C4-2B (cell line): ENCODE measurements around the gene KCNJ12.

ENCODE experiments used
- ZFX ChIP-seq: fragments of 450-650 bp; IDR thresholded peaks from 2 replicates; pipeline ENCODE4 v1.6.1; 2017
- TF ChIP-seq, protein P1 (sequence below): fragments of 450-650 bp; conservative IDR thresholded peaks from 2 replicates; pipeline ENCODE4 v1.5.1; 2017; ENCODE audit warnings: mild to moderate bottlenecking

GRCh38 chr17:21396237-21396636 is 20.1 kb downstream of the KCNJ12 start:
- TF ChIP-seq, protein P1, sequence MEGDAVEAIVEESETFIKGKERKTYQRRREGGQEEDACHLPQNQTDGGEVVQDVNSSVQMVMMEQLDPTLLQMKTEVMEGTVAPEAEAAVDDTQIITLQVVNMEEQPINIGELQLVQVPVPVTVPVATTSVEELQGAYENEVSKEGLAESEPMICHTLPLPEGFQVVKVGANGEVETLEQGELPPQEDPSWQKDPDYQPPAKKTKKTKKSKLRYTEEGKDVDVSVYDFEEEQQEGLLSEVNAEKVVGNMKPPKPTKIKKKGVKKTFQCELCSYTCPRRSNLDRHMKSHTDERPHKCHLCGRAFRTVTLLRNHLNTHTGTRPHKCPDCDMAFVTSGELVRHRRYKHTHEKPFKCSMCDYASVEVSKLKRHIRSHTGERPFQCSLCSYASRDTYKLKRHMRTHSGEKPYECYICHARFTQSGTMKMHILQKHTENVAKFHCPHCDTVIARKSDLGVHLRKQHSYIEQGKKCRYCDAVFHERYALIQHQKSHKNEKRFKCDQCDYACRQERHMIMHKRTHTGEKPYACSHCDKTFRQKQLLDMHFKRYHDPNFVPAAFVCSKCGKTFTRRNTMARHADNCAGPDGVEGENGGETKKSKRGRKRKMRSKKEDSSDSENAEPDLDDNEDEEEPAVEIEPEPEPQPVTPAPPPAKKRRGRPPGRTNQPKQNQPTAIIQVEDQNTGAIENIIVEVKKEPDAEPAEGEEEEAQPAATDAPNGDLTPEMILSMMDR: no peak
- TF ChIP-seq ZFX: no peak
